ES-I3 (cell line): ENCODE measurements around the gene RGS14.
A peak's percentile ranks its signal among the peaks of the same experiment; 100 is the strongest.
"Not testable (repeated sequence)": the region's sequence is repeated elsewhere in the genome, so short reads cannot be mapped to it uniquely, and the experiment has no call there.

ENCODE experiments used
- H3K36me3 ChIP-seq: 2 replicates; pipeline ENCODE4 v1.6.1; 2013; ENCODE audit warnings: mild to moderate bottlenecking, low read length, control low read depth, moderate library complexity; ENCODE audit not compliant: insufficient read depth
- H3K4me1 ChIP-seq: 2 replicates; pipeline ENCODE4 v1.6.1; 2013; ENCODE audit warnings: mild to moderate bottlenecking, control low read depth, low read length; ENCODE audit not compliant: insufficient read depth
- H3K9ac ChIP-seq: 2 replicates; pipeline ENCODE4 v1.6.1; 2013; ENCODE audit warnings: low read depth, mild to moderate bottlenecking, low read length, moderate library complexity
- H3K9me3 ChIP-seq: 2 replicates; pipeline ENCODE4 v1.6.1; 2013; ENCODE audit warnings: mild to moderate bottlenecking, low read length, moderate library complexity; ENCODE audit not compliant: control insufficient read depth, insufficient read depth

RGS14 gene

GRCh38 chr5:177370488-177371119, 12.9 kb downstream of the RGS14 start:
- Histone ChIP-seq H3K9ac (peak overlapping the region; percentile 61), H3K9me3 (no peaks in the 10 kb centered on the region), H3K36me3 (no peaks in the 10 kb centered on the region), H3K4me1 (peaks cover 9% of the 10 kb centered on the region)

DNA sequence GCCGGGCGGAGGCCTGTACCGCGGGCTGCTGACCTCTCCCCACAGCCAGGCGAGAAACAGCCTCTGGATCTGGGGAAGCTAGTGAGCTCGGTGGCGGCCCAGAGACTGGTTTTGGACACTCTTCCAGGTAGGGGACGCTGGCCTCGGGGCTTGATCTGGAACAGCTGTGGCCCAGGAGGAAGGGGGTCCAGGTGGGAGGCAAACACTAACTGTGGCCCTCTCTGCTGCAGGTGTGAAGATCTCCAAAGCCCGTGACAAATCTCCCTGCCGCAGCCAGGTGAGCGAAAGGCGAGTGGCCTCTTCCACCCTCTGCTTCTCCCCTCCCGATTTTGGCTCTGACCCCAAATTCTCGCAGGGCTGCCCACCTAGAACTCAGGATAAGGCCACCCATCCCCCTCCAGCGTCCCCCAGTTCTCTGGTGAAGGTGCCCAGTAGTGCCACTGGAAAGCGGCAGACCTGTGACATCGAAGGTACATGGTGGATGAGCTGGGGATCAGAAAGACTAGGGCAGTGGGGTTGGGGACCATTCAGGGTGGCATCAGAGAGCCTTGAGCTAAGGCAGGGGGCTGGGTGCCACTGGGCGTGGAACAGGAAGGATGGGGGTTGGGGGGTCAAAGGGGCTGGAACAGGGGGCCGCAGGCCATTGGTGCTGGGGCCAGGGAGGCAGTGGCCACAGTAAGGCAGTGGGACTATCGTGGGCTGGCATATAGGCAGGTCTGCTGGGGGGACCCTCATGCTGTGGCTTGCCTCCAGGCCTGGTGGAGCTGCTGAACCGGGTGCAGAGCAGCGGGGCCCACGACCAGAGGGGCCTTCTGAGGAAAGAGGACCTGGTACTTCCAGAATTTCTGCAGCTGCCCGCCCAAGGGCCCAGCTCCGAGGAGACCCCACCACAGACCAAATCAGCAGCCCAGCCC, 13.7 kb downstream of the RGS14 start:
- no peaks in the 10 kb centered on the region for H3K36me3 ChIP-seq
- H3K9me3 ChIP-seq: no peaks in the 10 kb centered on the region
- H3K4me1 ChIP-seq: peaks cover 5% of the 10 kb centered on the region
- peak overlapping the region; percentile 61 for H3K9ac ChIP-seq

- Histone ChIP-seq H3K36me3 (no peaks in the 10 kb centered on the region), H3K9ac (no peak overlapping the region), H3K9me3 (no peaks in the 10 kb centered on the region), H3K4me1 (peaks cover 4% of the 10 kb centered on the region)
These were observed 14.5 kb downstream of the RGS14 start for GRCh38 chr5:177372034-177372896.

- H3K9me3 ChIP-seq: no peaks in the 10 kb centered on the region
- no peaks in the 10 kb centered on the region for H3K36me3 ChIP-seq
- no peak overlapping the region for H3K9ac ChIP-seq
- peaks cover 4% of the 10 kb centered on the region for H3K4me1 ChIP-seq
These were observed 15.2 kb downstream of the RGS14 start for GRCh38 chr5:177372910-177373309.

DNA sequence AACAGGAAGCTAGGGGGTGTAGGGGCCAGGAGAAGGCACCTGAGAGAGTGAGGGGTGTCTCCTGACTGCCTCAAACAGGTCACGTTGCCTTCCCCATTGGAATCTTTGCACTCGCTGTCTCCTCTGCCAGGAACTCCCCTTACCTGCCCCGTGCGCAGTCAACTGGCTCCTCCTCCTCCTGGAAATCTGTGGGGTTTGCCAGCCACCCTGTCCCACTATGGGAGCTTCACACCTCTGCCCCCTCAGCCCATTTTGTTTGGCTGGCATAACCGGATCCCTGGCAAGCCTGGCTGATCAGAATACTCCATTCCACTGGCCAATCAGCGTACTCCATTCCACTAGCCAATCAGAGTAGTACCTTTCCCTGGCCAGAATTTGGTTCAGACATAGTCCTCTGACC, 16.1 kb downstream of the RGS14 start:
- no peak overlapping the region for H3K9ac ChIP-seq
- no peaks in the 10 kb centered on the region for H3K9me3 ChIP-seq
- peaks cover 4% of the 10 kb centered on the region for H3K4me1 ChIP-seq
- no peaks in the 10 kb centered on the region for H3K36me3 ChIP-seq

GRCh38 chr5:177374211-177374610, 16.5 kb downstream of the RGS14 start:
- H3K4me1 ChIP-seq: peaks cover 4% of the 10 kb centered on the region
- no peaks in the 10 kb centered on the region for H3K36me3 ChIP-seq
- no peaks in the 10 kb centered on the region for H3K9me3 ChIP-seq
- no peak overlapping the region for H3K9ac ChIP-seq

GRCh38 chr5:177375516-177375915, 17.8 kb downstream of the RGS14 start:
- H3K9ac ChIP-seq, H3K9me3 ChIP-seq, H3K4me1 ChIP-seq, H3K36me3 ChIP-seq: not testable (repeated sequence)

GRCh38 chr5:177376107-177376506, 18.4 kb downstream of the RGS14 start:
- H3K9me3 ChIP-seq: no peaks in the 10 kb centered on the region
- H3K4me1 ChIP-seq: no peaks in the 10 kb centered on the region; the same call in 1 of the 2 replicates
- H3K9ac ChIP-seq: no peak overlapping the region
- H3K36me3 ChIP-seq: no peaks in the 10 kb centered on the region

- Histone ChIP-seq H3K36me3 (no peaks in the 10 kb centered on the region), H3K9ac (no peak overlapping the region), H3K4me1 (no peaks in the 10 kb centered on the region; the same call in 1 of the 2 replicates), H3K9me3 (no peaks in the 10 kb centered on the region)
These were observed 20.4 kb downstream of the RGS14 start for GRCh38 chr5:177377851-177378776.

GRCh38 chr5:177378884-177379883, 21.5 kb downstream of the RGS14 start:
- H3K4me1 ChIP-seq: no peaks in the 10 kb centered on the region; the same call in 1 of the 2 replicates

DNA sequence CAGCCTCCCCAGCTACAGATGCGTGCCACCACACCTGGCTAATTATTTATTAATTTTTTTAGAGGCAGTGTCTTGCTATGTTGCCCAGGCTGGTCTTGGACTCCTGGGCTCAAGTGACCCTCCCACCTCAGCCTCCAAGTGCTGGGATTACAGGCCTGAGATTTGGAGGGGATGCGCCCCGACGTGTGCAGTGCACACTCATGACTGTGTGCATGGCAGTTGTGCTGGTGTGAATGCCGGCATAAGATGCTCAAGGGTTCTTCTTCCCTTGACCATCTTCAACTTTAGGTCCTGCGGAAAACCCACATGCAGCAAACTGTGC, 23.0 kb downstream of the RGS14 start:
- Histone ChIP-seq H3K9me3 (no peaks in the 10 kb centered on the region), H3K36me3 (no peaks in the 10 kb centered on the region), H3K4me1 (no peaks in the 10 kb centered on the region; the same call in 1 of the 2 replicates), H3K9ac (no peak overlapping the region)

More at GRCh38 chr5:177378884-177379883, 21.5 kb downstream of the RGS14 start:
- no peak overlapping the region for H3K9ac ChIP-seq
- H3K9me3 ChIP-seq: no peaks in the 10 kb centered on the region
- no peaks in the 10 kb centered on the region for H3K36me3 ChIP-seq

DNA sequence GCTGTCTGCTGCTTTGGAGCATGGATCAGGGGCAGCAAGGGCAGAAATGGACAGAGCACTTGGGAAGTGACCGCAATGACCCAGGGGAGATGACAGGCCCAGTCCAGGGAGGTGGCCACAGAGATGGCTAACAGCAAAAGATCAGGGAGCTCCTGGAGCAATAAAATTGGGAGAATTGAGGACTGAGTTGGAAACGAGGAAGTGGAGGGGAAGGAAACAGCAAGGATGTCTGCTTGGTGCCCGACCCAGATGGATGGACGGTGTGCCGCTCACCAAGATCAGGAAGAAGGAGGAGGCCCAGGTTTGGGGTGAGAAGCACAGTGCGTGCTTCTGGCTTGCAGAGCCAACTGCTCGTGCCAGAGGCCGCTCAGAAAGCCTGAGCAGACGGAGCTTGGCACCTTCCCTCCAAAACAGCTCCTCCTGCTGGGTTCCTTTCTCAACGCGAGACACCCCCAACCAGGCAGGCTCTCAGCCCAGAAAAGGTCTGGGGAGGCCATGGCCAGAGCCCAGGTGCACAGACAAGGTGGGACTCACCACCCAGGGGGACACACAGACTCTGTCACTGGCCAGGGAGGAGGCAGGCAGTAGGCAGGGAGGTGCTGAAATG, 24.8 kb downstream of the RGS14 start:
- no peaks in the 10 kb centered on the region; the same call in 1 of the 2 replicates for H3K4me1 ChIP-seq
- H3K9ac ChIP-seq: no peak overlapping the region
- H3K36me3 ChIP-seq: no peaks in the 10 kb centered on the region
- H3K9me3 ChIP-seq: no peaks in the 10 kb centered on the region
